PC-9 (cell line): ENCODE data around the gene AOPEP. TPM values are rescaled to one million over a fixed set of nuclear protein-coding genes. Genes with fewer than 3 reads are reported as not detected.

Experiments
- BruUV-seq: library from RNA; stranded (reverse); fragments of 400-500 nt; replicated peaks from 2 replicates; lab custom pipeline; 2021; lab: Mats Ljungman, UMichigan
- CTCF ChIA-PET: fragments of 300-600 bp; sonication (Branson Sonifier 250); formaldehyde crosslinking; loops from one replicate; lab custom pipeline; 2022; ENCODE audit warnings: antibody characterized with exemption; lab: Charles Lee
- POLR2A ChIA-PET: fragments of 300-600 bp; sonication (Branson Sonifier 250); formaldehyde crosslinking; loops from one replicate; lab custom pipeline; 2022; ENCODE audit warnings: antibody characterized with exemption; ENCODE audit not compliant: unreplicated experiment; lab: Charles Lee
- DNase-seq, 2 experiments: peaks; one replicate each; pipeline versions ENCODE4 v3.0.0 to v3.0.0-alpha.2; 2015 to 2022; ENCODE audit warnings: mixed read lengths in 1 of 2
- H2AFZ ChIP-seq: fragments of 200-600 bp; sonication (generic); 2 replicates; pipeline ENCODE4 v1.8.1; 2017; ENCODE audit warnings: antibody characterized with exemption
- H3F3A ChIP-seq: fragments of 200-600 bp; sonication (generic); 2 replicates; pipeline ENCODE4 v1.8.1; 2017; ENCODE audit warnings: antibody characterized with exemption, mild to moderate bottlenecking, low read depth; ENCODE audit not compliant: insufficient read depth
- H3K27ac ChIP-seq: fragments of 200-600 bp; sonication (generic); 2 replicates; pipeline ENCODE4 v1.6.1; 2016; ENCODE audit warnings: mixed run types
- H3K27me3 ChIP-seq: fragments of 200-600 bp; sonication (generic); 2 replicates; pipeline ENCODE4 v1.6.1; 2016; ENCODE audit warnings: low read depth, mixed run types; ENCODE audit not compliant: insufficient read depth
- H3K36me3 ChIP-seq: fragments of 200-600 bp; sonication (generic); 2 replicates; pipeline ENCODE4 v1.6.1; 2016; ENCODE audit warnings: low read depth, mixed run types
- H3K4me1 ChIP-seq: fragments of 200-600 bp; sonication (generic); replicated peaks from 2 replicates; pipeline ENCODE4 v1.6.1; 2016; ENCODE audit warnings: mixed run types; ENCODE audit not compliant: insufficient read depth
- H3K4me2 ChIP-seq: fragments of 200-600 bp; sonication (generic); 2 replicates; pipeline ENCODE4 v1.6.1; 2017; ENCODE audit warnings: mixed run types
- H3K4me3 ChIP-seq: fragments of 200-600 bp; sonication (generic); 2 replicates; pipeline ENCODE4 v1.6.1; 2016; ENCODE audit warnings: mixed run types
- H3K79me2 ChIP-seq: fragments of 200-600 bp; sonication (generic); 2 replicates; pipeline ENCODE4 v1.6.1; 2017; ENCODE audit warnings: low read depth, mixed run types
- H3K9me2 ChIP-seq: fragments of 200-600 bp; sonication (generic); 2 replicates; pipeline ENCODE4 v1.8.1; 2017; ENCODE audit warnings: mild to moderate bottlenecking; ENCODE audit not compliant: insufficient read depth
- H3K9me3 ChIP-seq: fragments of 200-600 bp; sonication (generic); 2 replicates; pipeline ENCODE4 v1.8.1; 2016; ENCODE audit warnings: low read depth; ENCODE audit not compliant: insufficient read depth
- H4K20me1 ChIP-seq: fragments of 200-600 bp; sonication (generic); 2 replicates; pipeline ENCODE4 v1.8.1; 2017; ENCODE audit not compliant: insufficient read depth
- EZH2 ChIP-seq: fragments of 200-600 bp; sonication (generic); IDR thresholded peaks from 2 replicates; pipeline ENCODE4 v1.8.0; 2017; ENCODE audit warnings: antibody characterized with exemption, low read depth
- intact Hi-C: fragments of 100-400 bp; cut with micrococcal nuclease; formaldehyde crosslinking; loops from one replicate; pipeline ENCODE4 v1.10.0; 2022; ENCODE audit not compliant: unreplicated experiment
- total RNA-seq: library from RNA; stranded (reverse); gene quantifications from 2 replicates; pipeline ENCODE4 v1.2.3, GENCODE V29; 2021
- TF ChIP-seq, protein P1 (sequence below): fragments of 200-600 bp; sonication (generic); conservative IDR thresholded peaks from 2 replicates; pipeline ENCODE4 v1.6.1; 2017; ENCODE audit warnings: mixed run types, antibody characterized with exemption, mild to moderate bottlenecking, moderate library complexity

Gene AOPEP
- total RNA-seq, 1 experiment from 2014 or later, result 90.0 TPM

DNA sequence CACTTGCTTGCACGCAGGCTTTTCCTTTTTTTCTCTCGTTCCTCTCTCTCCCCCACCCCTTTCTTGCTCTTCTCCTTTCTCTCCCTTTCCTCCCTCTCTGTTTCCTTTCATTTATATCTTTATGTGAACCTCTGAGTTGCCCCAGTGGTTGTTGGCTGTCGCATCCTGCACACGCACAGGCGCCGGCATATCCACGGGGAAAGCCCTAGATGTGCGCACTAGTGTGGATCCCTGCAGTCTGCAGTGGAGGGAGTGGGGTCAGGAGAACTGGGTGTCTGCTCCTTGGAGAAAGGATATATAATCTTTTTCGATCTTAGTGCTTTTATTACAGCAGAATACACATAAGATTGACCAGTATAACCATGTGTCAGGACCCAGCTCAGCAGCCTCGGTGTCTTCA, 367.5 kb downstream of the AOPEP start:
- intact Hi-C loops, result loop anchor here (5.0 kb wide), 1 partner anchor 77 kb away; no protein-coding TSS in a partner anchor

DNA sequence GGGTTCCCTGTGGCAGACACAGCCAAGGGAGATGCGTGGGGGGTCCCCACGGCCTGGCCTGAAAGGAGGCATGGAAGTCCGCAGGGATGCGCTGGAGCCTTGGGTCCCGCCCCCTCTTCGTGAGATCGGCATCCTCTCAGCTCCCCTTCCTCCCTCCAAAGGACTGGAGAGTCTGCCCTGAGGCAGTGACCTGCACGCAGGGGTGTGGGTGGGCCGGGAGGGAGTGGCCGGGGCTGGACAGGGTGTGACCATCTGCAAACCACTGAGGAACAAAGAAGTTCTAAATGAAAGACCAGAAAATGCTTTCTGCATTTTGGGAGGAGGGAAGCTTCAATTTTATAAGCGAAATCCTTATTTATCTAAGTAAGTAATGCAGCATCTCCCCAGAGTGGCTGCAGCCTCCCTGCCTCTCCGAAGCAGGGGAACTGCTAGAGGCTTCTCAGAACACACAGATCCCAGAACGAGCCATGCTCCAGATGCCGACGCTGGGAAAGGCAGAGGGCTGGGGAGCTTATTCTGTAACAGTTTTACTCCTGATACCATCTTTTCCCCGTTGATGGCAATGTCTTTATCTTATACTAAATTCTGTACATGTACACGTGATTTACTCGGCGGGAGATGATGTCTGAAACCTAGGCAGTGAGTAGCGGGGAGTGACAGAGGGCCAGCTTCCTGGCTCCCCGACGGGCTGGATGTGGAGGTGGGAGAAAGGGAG, 369.3 kb downstream of the AOPEP start:
- no peak overlapping the region for H3K27ac ChIP-seq
- H3K79me2 ChIP-seq, result peaks cover 27% of the 10 kb centered on the region; the same call in 1 of the 2 replicates
- BruUV-seq, result no TSS peak
- H2AFZ ChIP-seq, result no peak overlapping the region
- intact Hi-C loops, result no loop called here
- POLR2A ChIA-PET, result interaction anchor here (0.6 to 0.7 kb wide), 2 partner anchors 145 to 278 kb away, joined by 5 to 20 read pairs; no protein-coding TSS in a partner anchor
- no peaks in the 10 kb centered on the region for H3K9me2 ChIP-seq
- H3K4me1 ChIP-seq, result peaks cover 29% of the 10 kb centered on the region
- no peak overlapping the region for H3K4me2 ChIP-seq
- DNase-seq, result no peak
- H3K36me3 ChIP-seq, result no peaks in the 10 kb centered on the region; the same call in 1 of the 2 replicates
- no peaks in the 10 kb centered on the region for H3K27me3 ChIP-seq
- CTCF ChIA-PET, result interaction anchor here (0.6 kb wide), 3 partner anchors 22 to 456 kb away, joined by 3 to 7 read pairs (median 3); no protein-coding TSS in a partner anchor
- no peak overlapping the region for H3K4me3 ChIP-seq
- no peaks in the 10 kb centered on the region for H4K20me1 ChIP-seq
- H3F3A ChIP-seq, result peaks cover 33% of the 10 kb centered on the region
- H3K9me3 ChIP-seq, result no peaks in the 10 kb centered on the region
- TF ChIP-seq EZH2, result no peak
- TF ChIP-seq, protein P1, sequence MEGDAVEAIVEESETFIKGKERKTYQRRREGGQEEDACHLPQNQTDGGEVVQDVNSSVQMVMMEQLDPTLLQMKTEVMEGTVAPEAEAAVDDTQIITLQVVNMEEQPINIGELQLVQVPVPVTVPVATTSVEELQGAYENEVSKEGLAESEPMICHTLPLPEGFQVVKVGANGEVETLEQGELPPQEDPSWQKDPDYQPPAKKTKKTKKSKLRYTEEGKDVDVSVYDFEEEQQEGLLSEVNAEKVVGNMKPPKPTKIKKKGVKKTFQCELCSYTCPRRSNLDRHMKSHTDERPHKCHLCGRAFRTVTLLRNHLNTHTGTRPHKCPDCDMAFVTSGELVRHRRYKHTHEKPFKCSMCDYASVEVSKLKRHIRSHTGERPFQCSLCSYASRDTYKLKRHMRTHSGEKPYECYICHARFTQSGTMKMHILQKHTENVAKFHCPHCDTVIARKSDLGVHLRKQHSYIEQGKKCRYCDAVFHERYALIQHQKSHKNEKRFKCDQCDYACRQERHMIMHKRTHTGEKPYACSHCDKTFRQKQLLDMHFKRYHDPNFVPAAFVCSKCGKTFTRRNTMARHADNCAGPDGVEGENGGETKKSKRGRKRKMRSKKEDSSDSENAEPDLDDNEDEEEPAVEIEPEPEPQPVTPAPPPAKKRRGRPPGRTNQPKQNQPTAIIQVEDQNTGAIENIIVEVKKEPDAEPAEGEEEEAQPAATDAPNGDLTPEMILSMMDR, result no peak

More for the DNA sequence above, 367.5 kb downstream of the AOPEP start:
- Histone ChIP-seq H2AFZ (no peak overlapping the region), H3K27me3 (no peaks in the 10 kb centered on the region), H3K4me3 (no peak overlapping the region), H3K79me2 (peaks cover 33% of the 10 kb centered on the region), H4K20me1 (no peaks in the 10 kb centered on the region), H3K4me2 (no peak overlapping the region), H3K4me1 (peaks cover 47% of the 10 kb centered on the region), H3F3A (peaks cover 51% of the 10 kb centered on the region), H3K9me2 (no peaks in the 10 kb centered on the region), H3K27ac (no peak overlapping the region), H3K36me3 (peaks cover 4% of the 10 kb centered on the region; the same call in 1 of the 2 replicates), H3K9me3 (no peaks in the 10 kb centered on the region)
- no TSS peak for BruUV-seq
- CTCF ChIA-PET, result interaction anchor here (0.6 kb wide), 1 partner anchor 317 kb away, joined by 4 read pairs; no protein-coding TSS in a partner anchor
- POLR2A ChIA-PET, result interaction anchor here (0.6 kb wide), 2 partner anchors 85 to 171 kb away, joined by 3 to 4 read pairs; no protein-coding TSS in a partner anchor
- TF ChIP-seq, protein P1, result no peak
- no peak for TF ChIP-seq EZH2
- no peak for DNase-seq

DNA sequence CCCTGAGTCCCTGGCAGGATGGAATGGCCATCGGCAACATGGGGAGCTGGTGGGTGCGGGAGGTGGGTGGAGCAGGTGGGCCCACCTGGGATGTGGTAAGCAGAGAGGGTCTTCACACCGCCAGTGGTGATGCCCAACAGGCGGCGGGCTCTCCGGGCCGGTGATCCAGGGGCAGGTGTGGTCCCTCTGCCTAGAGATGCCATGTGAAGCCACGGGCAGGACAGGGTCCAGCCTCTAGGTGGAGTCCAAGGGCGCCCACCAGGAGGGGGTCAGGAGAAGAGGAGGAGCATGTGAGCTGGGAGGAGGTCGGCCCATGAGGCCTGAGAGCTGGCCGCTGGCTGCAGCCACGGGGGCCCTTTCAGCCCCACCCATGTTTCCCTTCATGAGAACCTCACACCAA, 369.9 kb downstream of the AOPEP start:
- H3F3A ChIP-seq, result peaks cover 27% of the 10 kb centered on the region
- no peak overlapping the region for H3K4me3 ChIP-seq
- H3K27ac ChIP-seq, result no peak overlapping the region
- H3K79me2 ChIP-seq, result peaks cover 27% of the 10 kb centered on the region; the same call in 1 of the 2 replicates
- no peak for DNase-seq
- H4K20me1 ChIP-seq, result no peaks in the 10 kb centered on the region; the same call in 1 of the 2 replicates
- no peak overlapping the region for H2AFZ ChIP-seq
- no TSS peak for BruUV-seq
- H3K4me1 ChIP-seq, result peaks cover 23% of the 10 kb centered on the region
- ChIA-PET POLR2A (no interaction called here), CTCF (interaction anchor here (0.6 kb wide), 1 partner anchor 45 kb away, joined by 3 read pairs; no protein-coding TSS in a partner anchor)
- H3K36me3 ChIP-seq, result no peaks in the 10 kb centered on the region; the same call in 1 of the 2 replicates
- no peaks in the 10 kb centered on the region for H3K9me3 ChIP-seq
- no peak overlapping the region for H3K4me2 ChIP-seq
- intact Hi-C loops, result no loop called here
- TF ChIP-seq, protein P1, result no peak
- TF ChIP-seq EZH2, result no peak
- no peaks in the 10 kb centered on the region for H3K9me2 ChIP-seq
- H3K27me3 ChIP-seq, result no peaks in the 10 kb centered on the region
